GM08714 (cell line): ENCODE results near the gene CACNA1E.
"Not testable (repeated sequence)": the region's sequence is repeated elsewhere in the genome, so short reads cannot be mapped to it uniquely, and the experiment has no call there.

Experiments used
- H3K4me3 ChIP-seq: fragments of 200-500 bp; sonication (Bioruptor generic); 2 replicates; pipeline ENCODE4 v1.5.1; 2014; ENCODE audit warnings: mild to moderate bottlenecking, low read length, inconsistent platforms
- ZNF274 ChIP-seq: IDR thresholded peaks from 2 replicates; pipeline ENCODE4 v1.6.1; 2012; ENCODE audit warnings: mild to moderate bottlenecking, low read depth, low read length

The CACNA1E gene

GRCh38 chr1:181518152-181518551 is 34.8 kb downstream of the CACNA1E start:
- TF ChIP-seq ZNF274, result no peak
- no peak overlapping the region for H3K4me3 ChIP-seq

GRCh38 chr1:181522864-181523263 is 39.5 kb downstream of the CACNA1E start:
- no peak overlapping the region for H3K4me3 ChIP-seq
- no peak for TF ChIP-seq ZNF274

- H3K4me3 ChIP-seq, result no peak overlapping the region
- TF ChIP-seq ZNF274, result no peak
These were observed 41.9 kb downstream of the CACNA1E start for GRCh38 chr1:181525104-181525721.

- not testable (repeated sequence) for H3K4me3 ChIP-seq
These were observed 44.9 kb downstream of the CACNA1E start for GRCh38 chr1:181528241-181528640.

GRCh38 chr1:181531441-181531840 is 48.1 kb downstream of the CACNA1E start:
- no peak overlapping the region for H3K4me3 ChIP-seq
- no peak for TF ChIP-seq ZNF274

GRCh38 chr1:181531951-181532600 is 48.8 kb downstream of the CACNA1E start:
- TF ChIP-seq ZNF274, result no peak
- no peak overlapping the region for H3K4me3 ChIP-seq

GRCh38 chr1:181538836-181539235 is 55.5 kb downstream of the CACNA1E start:
- no peak for TF ChIP-seq ZNF274
- H3K4me3 ChIP-seq, result no peak overlapping the region

- TF ChIP-seq ZNF274, result no peak
- H3K4me3 ChIP-seq, result no peak overlapping the region
These were observed 58.1 kb downstream of the CACNA1E start for GRCh38 chr1:181541458-181541857.

- no peak for TF ChIP-seq ZNF274
- H3K4me3 ChIP-seq, result no peak overlapping the region
These were observed 58.6 kb downstream of the CACNA1E start for GRCh38 chr1:181541947-181542346.

- not testable (repeated sequence) for H3K4me3 ChIP-seq
These were observed 59.1 kb downstream of the CACNA1E start for GRCh38 chr1:181542406-181542805.

GRCh38 chr1:181545395-181545794 is 62.1 kb downstream of the CACNA1E start:
- H3K4me3 ChIP-seq, result no peak overlapping the region
- no peak for TF ChIP-seq ZNF274

GRCh38 chr1:181548497-181548896 is 65.2 kb downstream of the CACNA1E start:
- no peak for TF ChIP-seq ZNF274
- no peak overlapping the region for H3K4me3 ChIP-seq

GRCh38 chr1:181551249-181551648 is 67.9 kb downstream of the CACNA1E start:
- no peak overlapping the region for H3K4me3 ChIP-seq
- no peak for TF ChIP-seq ZNF274

- H3K4me3 ChIP-seq, result no peak overlapping the region
These were observed 68.4 kb downstream of the CACNA1E start for GRCh38 chr1:181551754-181552153.

GRCh38 chr1:181554465-181554864 is 71.1 kb downstream of the CACNA1E start:
- H3K4me3 ChIP-seq, result no peak overlapping the region
- no peak for TF ChIP-seq ZNF274

More at GRCh38 chr1:181551754-181552153, 68.4 kb downstream of the CACNA1E start:
- no peak for TF ChIP-seq ZNF274

- H3K4me3 ChIP-seq, result no peak overlapping the region
- no peak for TF ChIP-seq ZNF274
These were observed 73.3 kb downstream of the CACNA1E start for GRCh38 chr1:181556631-181557030.

GRCh38 chr1:181557313-181557712 is 74.0 kb downstream of the CACNA1E start:
- H3K4me3 ChIP-seq, result no peak overlapping the region
- TF ChIP-seq ZNF274, result no peak
